ENCODE data around the gene MYO5A.

GRCh38 chr15:52441841-52442240 is 86.8 kb downstream of the MYO5A start:
- TF ChIP-seq, protein P1, sequence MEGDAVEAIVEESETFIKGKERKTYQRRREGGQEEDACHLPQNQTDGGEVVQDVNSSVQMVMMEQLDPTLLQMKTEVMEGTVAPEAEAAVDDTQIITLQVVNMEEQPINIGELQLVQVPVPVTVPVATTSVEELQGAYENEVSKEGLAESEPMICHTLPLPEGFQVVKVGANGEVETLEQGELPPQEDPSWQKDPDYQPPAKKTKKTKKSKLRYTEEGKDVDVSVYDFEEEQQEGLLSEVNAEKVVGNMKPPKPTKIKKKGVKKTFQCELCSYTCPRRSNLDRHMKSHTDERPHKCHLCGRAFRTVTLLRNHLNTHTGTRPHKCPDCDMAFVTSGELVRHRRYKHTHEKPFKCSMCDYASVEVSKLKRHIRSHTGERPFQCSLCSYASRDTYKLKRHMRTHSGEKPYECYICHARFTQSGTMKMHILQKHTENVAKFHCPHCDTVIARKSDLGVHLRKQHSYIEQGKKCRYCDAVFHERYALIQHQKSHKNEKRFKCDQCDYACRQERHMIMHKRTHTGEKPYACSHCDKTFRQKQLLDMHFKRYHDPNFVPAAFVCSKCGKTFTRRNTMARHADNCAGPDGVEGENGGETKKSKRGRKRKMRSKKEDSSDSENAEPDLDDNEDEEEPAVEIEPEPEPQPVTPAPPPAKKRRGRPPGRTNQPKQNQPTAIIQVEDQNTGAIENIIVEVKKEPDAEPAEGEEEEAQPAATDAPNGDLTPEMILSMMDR (conservative IDR thresholded peaks at IDR 0.05), result no peak
- no peak for TF ChIP-seq ZFX (IDR thresholded peaks at IDR 0.05)

Measured in C4-2B (cell line).